ENCODE data around the gene BDH1.
"Not testable (repeated sequence)": the region's sequence is repeated elsewhere in the genome, so short reads cannot be mapped to it uniquely, and the experiment has no call there.

BDH1 gene

DNA sequence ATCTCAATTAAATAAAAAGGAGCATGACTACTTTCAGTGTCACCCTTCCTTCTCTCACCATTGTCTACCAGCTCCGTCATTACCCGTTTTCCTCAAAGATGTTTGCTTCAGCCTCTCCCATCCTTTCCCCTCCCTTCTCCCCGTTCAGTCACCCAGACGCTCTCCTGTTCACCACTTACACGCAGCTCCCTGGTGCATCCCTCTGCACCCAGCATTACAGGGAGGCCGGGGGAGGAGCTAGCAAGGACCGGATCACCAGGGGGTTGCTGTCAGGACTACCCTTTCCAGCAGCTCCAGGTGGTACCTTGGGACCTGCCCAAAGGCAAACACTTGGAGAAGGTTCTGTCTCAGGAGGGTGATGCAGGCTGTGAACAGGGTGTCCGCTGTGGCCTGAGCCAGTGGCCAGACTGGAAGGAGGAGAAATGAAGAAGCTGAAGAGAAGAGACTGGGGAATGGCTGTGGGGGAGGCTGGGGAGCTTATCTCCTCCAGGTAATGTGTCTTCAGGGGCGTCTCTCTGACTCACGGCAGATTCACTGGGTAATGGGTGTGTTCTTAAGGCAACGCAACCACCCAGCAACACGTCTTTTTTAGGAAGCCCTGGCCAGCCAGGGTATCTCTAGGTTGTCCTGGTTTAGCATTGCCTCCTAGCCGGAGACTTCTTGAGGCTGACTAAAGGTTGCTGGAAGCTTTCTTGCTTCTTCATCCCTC, 21.8 kb upstream of the BDH1 start:
- Histone ChIP-seq H3K9me3 (ENCODE audit: control insufficient read depth, insufficient read depth, low read length) (no peaks in the 10 kb centered on the region), H3K27ac (ENCODE audit: low read length) (no peak overlapping the region), H3K36me3 (ENCODE audit: control insufficient read depth, insufficient read depth, low read length) (no peaks in the 10 kb centered on the region), H3K4me1 (ENCODE audit: control insufficient read depth, insufficient read depth, low read length) (peaks cover 16% of the 10 kb centered on the region; the same call in 1 of the 2 replicates), H3K27me3 (ENCODE audit: control insufficient read depth, insufficient read depth, low read length) (no peaks in the 10 kb centered on the region), H3K4me3 (ENCODE audit: low read length) (no peak overlapping the region)
- no CpG with 5 or more reads among the region's 13 CpGs for WGBS (ENCODE audit: insufficient coverage, insufficient read length)
- no peak for DNase-seq (ENCODE audit: low read depth, low spot score)

DNA sequence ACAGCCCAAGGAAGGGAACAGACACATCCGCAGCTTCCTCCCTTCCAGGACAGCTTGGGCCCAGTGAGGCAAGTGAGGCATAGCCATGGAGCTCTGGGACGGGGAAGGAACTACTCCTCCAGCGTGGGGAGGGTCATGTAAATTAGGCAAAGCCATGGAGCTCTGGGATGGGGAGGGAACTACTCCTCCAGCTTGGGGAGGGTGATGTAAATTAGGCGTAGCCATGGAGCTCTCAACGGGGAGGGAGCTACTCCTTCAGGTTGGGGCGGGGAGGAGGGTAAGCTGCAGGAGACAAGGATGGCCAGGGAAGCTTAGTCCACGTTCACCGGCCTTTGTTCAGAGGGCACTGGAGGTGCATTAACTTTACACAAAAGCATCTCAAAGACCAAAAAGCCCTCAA, 21.1 kb upstream of the BDH1 start:
- H3K27me3 ChIP-seq (ENCODE audit: control insufficient read depth, insufficient read depth, low read length) = no peaks in the 10 kb centered on the region
- peaks cover 16% of the 10 kb centered on the region; the same call in 1 of the 2 replicates for H3K4me1 ChIP-seq (ENCODE audit: control insufficient read depth, insufficient read depth, low read length)
- H3K4me3 ChIP-seq (ENCODE audit: low read length) = no peak overlapping the region
- H3K27ac ChIP-seq (ENCODE audit: low read length) = no peak overlapping the region
- no peaks in the 10 kb centered on the region for H3K9me3 ChIP-seq (ENCODE audit: control insufficient read depth, insufficient read depth, low read length)
- no CpG with 5 or more reads among the region's 8 CpGs for WGBS (ENCODE audit: insufficient coverage, insufficient read length)
- DNase-seq (ENCODE audit: low read depth, low spot score) = no peak
- H3K36me3 ChIP-seq (ENCODE audit: control insufficient read depth, insufficient read depth, low read length) = no peaks in the 10 kb centered on the region

DNA sequence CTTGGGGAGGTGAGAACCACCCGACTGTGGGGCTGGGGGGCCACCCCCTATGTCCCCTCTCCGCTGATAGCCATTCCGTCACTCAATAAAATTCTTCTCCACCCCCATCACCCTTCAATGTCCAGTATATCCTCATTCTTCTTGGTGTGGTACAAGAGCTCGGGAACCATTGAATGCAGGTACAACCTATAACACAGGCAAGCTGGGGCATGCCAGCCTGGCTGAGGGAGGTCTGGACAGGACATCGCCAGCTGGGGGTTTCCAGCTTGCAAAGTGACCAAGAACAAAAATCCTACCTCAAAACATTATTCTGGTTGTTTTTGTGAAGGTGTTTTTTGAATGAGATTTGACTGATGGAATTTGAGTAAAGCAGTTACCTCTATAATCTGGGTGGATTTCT, 19.6 kb upstream of the BDH1 start:
- Histone ChIP-seq H3K36me3 (ENCODE audit: control insufficient read depth, insufficient read depth, low read length) (no peaks in the 10 kb centered on the region), H3K27me3 (ENCODE audit: control insufficient read depth, insufficient read depth, low read length) (no peaks in the 10 kb centered on the region), H3K4me3 (ENCODE audit: low read length) (no peak overlapping the region), H3K27ac (ENCODE audit: low read length) (no peak overlapping the region), H3K4me1 (ENCODE audit: control insufficient read depth, insufficient read depth, low read length) (peaks cover 14% of the 10 kb centered on the region; the same call in 1 of the 2 replicates), H3K9me3 (ENCODE audit: control insufficient read depth, insufficient read depth, low read length) (no peaks in the 10 kb centered on the region)
- WGBS (ENCODE audit: insufficient coverage, insufficient read length) = 100% methylated on average over 1 of the region's 5 CpGs
- DNase-seq (ENCODE audit: low read depth, low spot score) = no peak

DNA sequence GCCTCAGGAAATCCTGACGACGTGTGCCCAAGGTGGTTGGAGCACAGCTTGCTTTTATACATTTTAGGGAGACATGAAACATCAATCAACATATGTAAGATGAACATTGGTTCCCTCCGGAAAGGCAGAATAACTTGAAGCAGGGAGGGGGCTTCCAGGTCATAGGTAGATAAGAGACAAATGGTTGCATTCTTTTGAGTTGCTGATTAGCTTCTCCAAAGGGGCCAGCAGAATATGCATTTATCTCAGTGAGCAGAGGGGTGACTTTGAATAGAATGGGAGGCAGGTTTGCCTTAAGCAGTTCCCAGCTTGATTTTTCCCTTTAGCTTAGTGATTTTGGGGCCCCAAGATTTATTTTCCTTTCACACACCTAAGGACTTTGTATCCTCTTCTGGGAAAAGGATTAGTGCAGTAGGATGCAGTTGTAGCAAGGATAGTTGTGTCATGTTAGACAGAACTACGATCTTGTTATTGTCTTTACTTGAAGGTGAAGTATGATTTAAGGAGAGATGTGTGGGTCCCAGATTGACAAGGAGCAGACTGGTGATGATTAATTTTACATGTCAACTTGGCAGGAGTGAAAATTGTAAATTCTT, 18.7 kb upstream of the BDH1 start:
- Histone ChIP-seq H3K4me1 (ENCODE audit: control insufficient read depth, insufficient read depth, low read length) (peaks cover 13% of the 10 kb centered on the region; the same call in 1 of the 2 replicates), H3K27ac (ENCODE audit: low read length) (peak overlapping the region; percentile 26)
- not testable (repeated sequence) for H3K27me3 ChIP-seq (ENCODE audit: control insufficient read depth, insufficient read depth, low read length); H3K36me3 ChIP-seq (ENCODE audit: control insufficient read depth, insufficient read depth, low read length); H3K9me3 ChIP-seq (ENCODE audit: control insufficient read depth, insufficient read depth, low read length); H3K4me3 ChIP-seq (ENCODE audit: low read length); DNase-seq (ENCODE audit: low read depth, low spot score)
- WGBS (ENCODE audit: insufficient coverage, insufficient read length) = no CpG with 5 or more reads among the region's 4 CpGs

DNA sequence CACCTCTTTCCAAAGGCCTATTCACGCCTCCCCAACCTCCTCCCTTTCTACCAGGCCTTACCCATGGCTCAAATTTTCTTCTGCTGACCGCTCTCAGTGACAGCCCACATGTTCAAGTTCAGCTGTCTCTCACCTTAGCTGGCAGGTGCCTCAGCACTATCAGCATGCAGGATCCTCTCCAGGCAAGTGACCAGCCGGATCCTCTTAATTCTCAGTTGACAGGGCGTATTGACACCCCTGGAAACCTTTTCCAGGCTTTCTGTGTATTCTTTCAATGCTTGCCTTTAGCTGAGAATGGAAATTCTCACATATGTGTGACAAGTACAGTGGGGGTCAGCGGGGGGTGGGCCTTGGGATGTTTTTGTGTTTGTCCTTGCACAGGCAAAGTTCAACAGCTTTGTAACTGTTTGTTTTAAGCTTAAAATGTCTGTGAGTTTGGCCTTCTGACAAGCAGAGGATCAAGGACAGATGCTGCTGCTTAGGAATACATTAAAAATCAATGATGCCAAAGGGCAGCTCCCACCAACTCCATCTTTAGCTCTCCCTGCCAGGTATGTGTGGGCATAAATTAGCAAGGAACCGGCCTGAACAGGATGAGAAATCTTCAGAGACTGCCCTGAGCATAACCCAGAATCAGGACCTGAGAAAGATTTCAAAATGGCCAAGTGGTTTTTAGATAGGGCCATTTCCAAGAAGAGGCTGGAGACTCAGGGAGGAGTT, 17.4 kb upstream of the BDH1 start:
- Histone ChIP-seq H3K4me3 (ENCODE audit: low read length) (no peak overlapping the region), H3K9me3 (ENCODE audit: control insufficient read depth, insufficient read depth, low read length) (no peaks in the 10 kb centered on the region), H3K36me3 (ENCODE audit: control insufficient read depth, insufficient read depth, low read length) (no peaks in the 10 kb centered on the region), H3K27ac (ENCODE audit: low read length) (no peak overlapping the region), H3K27me3 (ENCODE audit: control insufficient read depth, insufficient read depth, low read length) (no peaks in the 10 kb centered on the region), H3K4me1 (ENCODE audit: control insufficient read depth, insufficient read depth, low read length) (peaks cover 11% of the 10 kb centered on the region; the same call in 1 of the 2 replicates)
- no peak for DNase-seq (ENCODE audit: low read depth, low spot score)
- no CpG with 5 or more reads among the region's 6 CpGs for WGBS (ENCODE audit: insufficient coverage, insufficient read length)

DNA sequence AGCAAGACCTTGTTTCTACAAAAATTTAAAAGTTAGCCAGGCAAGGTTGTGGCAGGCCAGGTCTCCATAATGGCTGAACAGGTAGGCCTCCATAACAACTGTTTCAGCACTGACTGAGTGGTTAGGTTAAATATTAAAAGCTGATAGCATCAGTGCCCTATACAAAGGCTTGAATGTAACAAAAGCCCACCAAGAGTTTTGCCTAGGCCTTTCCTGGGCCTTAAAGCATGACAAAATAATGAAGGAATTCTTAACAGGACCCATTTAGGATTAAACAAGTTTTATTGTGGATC, 16.1 kb upstream of the BDH1 start:
- not testable (repeated sequence) for H3K4me3 ChIP-seq (ENCODE audit: low read length); H3K27ac ChIP-seq (ENCODE audit: low read length); H3K9me3 ChIP-seq (ENCODE audit: control insufficient read depth, insufficient read depth, low read length); H3K36me3 ChIP-seq (ENCODE audit: control insufficient read depth, insufficient read depth, low read length); H3K27me3 ChIP-seq (ENCODE audit: control insufficient read depth, insufficient read depth, low read length); DNase-seq (ENCODE audit: low read depth, low spot score)
- H3K4me1 ChIP-seq (ENCODE audit: control insufficient read depth, insufficient read depth, low read length) = peaks cover 10% of the 10 kb centered on the region; the same call in 1 of the 2 replicates

DNA sequence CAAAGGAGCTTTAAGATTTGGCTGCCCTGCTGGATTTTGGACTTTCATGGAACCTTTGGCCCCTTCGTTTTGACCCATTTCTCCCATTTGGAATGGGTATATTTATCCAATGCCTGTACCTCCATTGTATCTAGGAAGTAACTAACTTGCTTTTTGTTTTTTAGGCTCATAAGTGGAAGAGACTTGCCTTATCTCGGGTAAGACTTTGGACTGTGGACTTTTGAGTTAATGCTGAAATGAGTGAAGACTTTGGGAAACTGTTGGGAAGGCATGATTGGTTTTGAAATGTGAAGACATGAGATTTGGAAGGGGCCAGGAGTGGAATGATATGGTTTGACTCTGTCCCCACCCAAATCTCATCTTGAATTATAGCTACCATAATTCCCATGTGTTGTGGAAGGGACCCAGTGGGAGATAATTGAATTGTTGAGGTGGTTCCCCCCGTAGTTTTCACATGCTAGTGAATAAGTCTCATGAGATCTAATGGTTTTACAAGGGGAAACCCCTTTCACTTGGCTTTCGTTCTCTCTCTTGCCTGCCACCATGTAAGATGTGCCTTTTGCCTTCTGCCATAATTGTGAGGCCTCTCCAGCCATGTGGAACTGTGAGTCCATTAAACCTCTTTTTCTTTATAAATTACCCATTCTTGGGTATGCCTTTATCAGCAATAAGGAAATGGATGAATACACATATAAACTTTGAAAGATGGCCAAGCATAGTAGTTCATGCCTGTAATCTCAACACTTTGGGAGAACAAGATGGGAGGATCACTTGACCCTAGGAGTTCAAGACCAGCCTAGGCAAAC, 15.5 kb upstream of the BDH1 start:
- not testable (repeated sequence) for DNase-seq (ENCODE audit: low read depth, low spot score); H3K4me3 ChIP-seq (ENCODE audit: low read length); H3K4me1 ChIP-seq (ENCODE audit: control insufficient read depth, insufficient read depth, low read length); H3K27me3 ChIP-seq (ENCODE audit: control insufficient read depth, insufficient read depth, low read length); H3K27ac ChIP-seq (ENCODE audit: low read length); H3K36me3 ChIP-seq (ENCODE audit: control insufficient read depth, insufficient read depth, low read length); H3K9me3 ChIP-seq (ENCODE audit: control insufficient read depth, insufficient read depth, low read length)
- no CpG with 5 or more reads among the region's 4 CpGs for WGBS (ENCODE audit: insufficient coverage, insufficient read length)

DNA sequence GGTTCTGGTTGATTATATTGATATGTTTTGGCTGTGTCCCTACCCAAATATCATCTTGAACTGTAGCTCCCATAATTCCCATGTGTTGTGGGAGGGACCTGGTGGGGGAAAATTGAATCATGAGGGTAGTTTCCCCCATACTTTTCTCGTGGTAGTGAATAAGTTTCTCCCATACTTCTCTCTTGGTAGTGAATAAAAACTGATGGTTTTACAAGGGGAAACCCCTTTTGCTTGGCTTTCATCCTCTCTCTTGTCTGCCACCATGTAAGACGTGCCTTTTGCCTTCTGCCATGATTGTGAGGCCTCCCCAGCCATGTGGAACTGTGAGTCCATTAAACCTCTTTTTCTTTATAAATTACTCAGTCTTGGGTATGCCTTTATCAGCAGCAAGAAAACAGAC, 13.7 kb upstream of the BDH1 start:
- H3K9me3 ChIP-seq (ENCODE audit: control insufficient read depth, insufficient read depth, low read length); DNase-seq (ENCODE audit: low read depth, low spot score); H3K4me3 ChIP-seq (ENCODE audit: low read length); H3K4me1 ChIP-seq (ENCODE audit: control insufficient read depth, insufficient read depth, low read length); H3K36me3 ChIP-seq (ENCODE audit: control insufficient read depth, insufficient read depth, low read length); H3K27me3 ChIP-seq (ENCODE audit: control insufficient read depth, insufficient read depth, low read length); H3K27ac ChIP-seq (ENCODE audit: low read length): not testable (repeated sequence)
- WGBS (ENCODE audit: insufficient coverage, insufficient read length) = no CpG with 5 or more reads among the region's 2 CpGs

DNA sequence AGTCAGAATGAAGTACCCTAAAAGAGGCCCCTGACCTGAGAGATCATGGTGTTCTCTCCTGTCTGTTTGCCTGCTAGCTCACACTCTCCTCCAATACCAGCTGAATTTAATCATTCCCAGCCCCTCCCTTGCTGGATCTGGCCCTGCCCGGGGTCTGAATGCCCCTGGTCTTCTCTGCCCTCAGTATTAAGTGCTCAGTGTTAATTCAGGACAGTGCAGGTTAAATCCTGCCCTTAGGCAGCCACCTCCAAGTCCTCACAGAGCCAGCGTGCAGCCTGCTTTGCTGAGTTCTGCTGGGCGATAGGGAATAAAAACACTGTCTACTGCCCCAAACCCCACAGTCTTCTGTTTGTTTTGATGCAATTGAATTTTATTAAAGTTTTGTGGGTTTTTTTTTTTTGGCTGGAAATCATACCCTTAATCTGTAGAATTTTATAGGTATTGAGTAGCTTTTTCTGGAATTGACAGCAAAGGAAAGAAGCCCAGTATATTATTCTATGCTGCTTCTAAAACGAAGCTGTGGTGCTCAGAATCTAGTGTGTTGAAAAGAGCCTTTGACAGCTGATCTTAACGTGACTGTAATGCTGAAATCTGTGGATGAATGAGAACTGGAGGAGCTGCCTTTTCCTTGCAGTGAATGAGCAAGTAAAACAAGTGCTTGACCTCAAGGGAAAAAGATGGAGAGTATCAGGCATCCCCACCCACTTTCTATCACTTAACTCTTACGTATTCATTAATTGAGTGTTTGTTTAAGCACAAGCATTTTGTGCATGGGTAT, 12.3 kb upstream of the BDH1 start:
- Histone ChIP-seq H3K27me3 (ENCODE audit: control insufficient read depth, insufficient read depth, low read length) (no peaks in the 10 kb centered on the region), H3K36me3 (ENCODE audit: control insufficient read depth, insufficient read depth, low read length) (no peaks in the 10 kb centered on the region), H3K4me3 (ENCODE audit: low read length) (no peak overlapping the region), H3K4me1 (ENCODE audit: control insufficient read depth, insufficient read depth, low read length) (no peaks in the 10 kb centered on the region), H3K9me3 (ENCODE audit: control insufficient read depth, insufficient read depth, low read length) (no peaks in the 10 kb centered on the region), H3K27ac (ENCODE audit: low read length) (no peak overlapping the region)
- WGBS (ENCODE audit: insufficient coverage, insufficient read length) = no CpG with 5 or more reads among the region's 6 CpGs
- DNase-seq (ENCODE audit: low read depth, low spot score) = no peak

DNA sequence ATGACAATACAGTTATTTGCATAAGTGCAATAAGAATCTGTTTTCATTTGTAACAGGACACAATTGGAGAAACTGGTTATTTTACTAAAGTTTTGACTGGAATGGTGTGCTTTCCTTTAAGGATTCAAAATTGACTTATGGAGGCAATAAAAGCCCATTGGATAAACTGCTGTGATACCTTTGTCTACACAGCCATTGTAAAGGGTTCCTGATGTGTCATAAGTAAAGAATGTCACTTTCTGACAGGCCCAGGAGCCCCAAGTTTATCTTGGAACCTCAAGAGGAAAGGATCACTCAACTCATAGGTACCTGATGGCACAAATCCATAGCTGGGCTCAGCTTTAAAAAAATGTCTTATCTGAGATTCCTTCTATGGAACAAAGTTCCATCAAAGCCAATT, 10.4 kb upstream of the BDH1 start:
- H3K27me3 ChIP-seq (ENCODE audit: control insufficient read depth, insufficient read depth, low read length); H3K4me1 ChIP-seq (ENCODE audit: control insufficient read depth, insufficient read depth, low read length); H3K9me3 ChIP-seq (ENCODE audit: control insufficient read depth, insufficient read depth, low read length): not testable (repeated sequence)

More for the DNA sequence above, 10.4 kb upstream of the BDH1 start:
- H3K36me3 ChIP-seq (ENCODE audit: control insufficient read depth, insufficient read depth, low read length); H3K27ac ChIP-seq (ENCODE audit: low read length); DNase-seq (ENCODE audit: low read depth, low spot score); H3K4me3 ChIP-seq (ENCODE audit: low read length): not testable (repeated sequence)

Measured in iPS DF 6.9 (cell line).